G401.6 (cell line): ENCODE results near the gene SGTA.

Experiments
- FAIRE-seq: peaks from 2 replicates; lab custom pipeline; 2012; peaks lifted over from hg19 to GRCh38; lab: Jason Lieb, UNC

Gene SGTA

GRCh38 chr19:2809387-2810140, 26.5 kb upstream of the SGTA start:
- no peak for FAIRE-seq

GRCh38 chr19:2808129-2808941, 25.3 kb upstream of the SGTA start:
- no peak for FAIRE-seq

GRCh38 chr19:2807379-2808128, 24.5 kb upstream of the SGTA start:
- FAIRE-seq, result no peak

- FAIRE-seq, result no peak
Measured at GRCh38 chr19:2806736-2807378, 23.8 kb upstream of the SGTA start.

GRCh38 chr19:2805991-2806649, 23.0 kb upstream of the SGTA start:
- FAIRE-seq, result no peak

- FAIRE-seq, result no peak
Measured at GRCh38 chr19:2805261-2805900, 22.3 kb upstream of the SGTA start.

GRCh38 chr19:2804156-2805004, 21.3 kb upstream of the SGTA start:
- FAIRE-seq, result no peak

- FAIRE-seq, result no peak
Measured at GRCh38 chr19:2803486-2804155, 20.5 kb upstream of the SGTA start.

GRCh38 chr19:2802826-2803225, 19.8 kb upstream of the SGTA start:
- no peak for FAIRE-seq

GRCh38 chr19:2800506-2800905, 17.4 kb upstream of the SGTA start:
- no peak for FAIRE-seq

- FAIRE-seq, result no peak
Measured at GRCh38 chr19:2799273-2800020, 16.4 kb upstream of the SGTA start.

GRCh38 chr19:2798733-2799132, 15.7 kb upstream of the SGTA start:
- no peak for FAIRE-seq

- FAIRE-seq, result no peak
Measured at GRCh38 chr19:2798158-2798685, 15.1 kb upstream of the SGTA start.

- no peak for FAIRE-seq
Measured at GRCh38 chr19:2797280-2797679, 14.2 kb upstream of the SGTA start.

- FAIRE-seq, result no peak
Measured at GRCh38 chr19:2796659-2797266, 13.7 kb upstream of the SGTA start.

GRCh38 chr19:2795827-2796658, 13.0 kb upstream of the SGTA start:
- no peak for FAIRE-seq

GRCh38 chr19:2793577-2793976, 10.5 kb upstream of the SGTA start:
- FAIRE-seq, result no peak
